Uterus (tissue), 4 donors: Measurements from ENCODE around the gene TAF15. TPM values are rescaled to one million over a fixed set of nuclear protein-coding genes. Genes with fewer than 3 reads are reported as not detected.

Source experiments
- DNase-seq, 2 donors: peaks; one replicate each; pipeline ENCODE4 v3.0.0-alpha.2; 2019 to 2020
- H3K27ac ChIP-seq, 2 donors: fragments of 200-600 bp; sonication (generic); 1 replicate in 1 of 2; 2 replicates in 1 of 2; pipeline ENCODE4 v1.5.1; 2016 to 2018
- H3K27me3 ChIP-seq, 2 donors: fragments of 200-600 bp; sonication (generic); one replicate each; pipeline ENCODE4 v1.5.1; 2018 to 2019; ENCODE audit warnings: control low read depth in 1 of 2
- H3K36me3 ChIP-seq, 2 donors: fragments of 200-600 bp; sonication (generic); one replicate each; pipeline ENCODE4 v1.5.1; 2019; ENCODE audit warnings: control low read depth in 1 of 2
- H3K4me1 ChIP-seq, 2 donors: fragments of 200-600 bp; sonication (generic); one replicate each; pipeline ENCODE4 v1.5.1; 2018 to 2019; ENCODE audit warnings: control low read depth in 1 of 2
- H3K4me3 ChIP-seq, 2 donors: fragments of 200-600 bp; sonication (generic); 1 replicate in 1 of 2; 2 replicates in 1 of 2; pipeline ENCODE4 v1.5.1; 2018 to 2019; ENCODE audit warnings: mild to moderate bottlenecking in 1 of 2
- H3K9me3 ChIP-seq, 2 donors: fragments of 200-600 bp; sonication (generic); one replicate each; pipeline ENCODE4 v1.5.1; 2019; ENCODE audit warnings: control low read depth in 1 of 2
- CTCF ChIP-seq, 4 experiments: fragments of 200-600 bp in 2 of 4; fragments of 450-650 bp in 2 of 4; sonication (generic) in 2 of 4; IDR thresholded peaks; one replicate each; pipeline ENCODE4 v1.5.1; 2016 to 2019; ENCODE audit warnings: antibody characterized with exemption in 4 of 4, mild to moderate bottlenecking in 2 of 4, moderate library complexity in 1 of 4
- POLR2A ChIP-seq, 2 donors: fragments of 450-650 bp; IDR thresholded peaks; one replicate each; pipeline ENCODE4 v1.6.1; 2016; ENCODE audit warnings: antibody characterized with exemption in 2 of 2, mild to moderate bottlenecking in 1 of 2, moderate library complexity in 1 of 2
- intact Hi-C: fragments of 100-400 bp; cut with DNase I; formaldehyde crosslinking; loops from one replicate; pipeline ENCODE4 v1.15.1; 2023; ENCODE audit warnings: low total_unique reads
- total RNA-seq, 4 donors: library from RNA; depleted of rRNA in 3 of 4; stranded (reverse); fragments of >200 nt in 3 of 4; gene quantifications; one replicate each; pipeline versions ENCODE4 v1.1.0 to v1.2.4, GENCODE V29; 2014 to 2023
- donor health status: DM: yes; HTN: yes; CAD: no.

TAF15 gene
- total RNA-seq, 4 donors from 2014 or later = 68.5 to 167 (median 113) TPM

- Histone ChIP-seq H3K4me3 (no peak overlapping the region), H3K27me3 (no peaks in the 10 kb centered on the region), H3K9me3 (no peaks in the 10 kb centered on the region), H3K27ac (no peak overlapping the region), H3K36me3 (no peaks in the 10 kb centered on the region), H3K4me1 (no peaks in the 10 kb centered on the region)
- TF ChIP-seq POLR2A (IDR thresholded peaks at IDR 0.05) (no peak), CTCF (IDR thresholded peaks at IDR 0.05) (no peak)
- intact Hi-C loops = no loop called here
- DNase-seq = no peak
Measured at GRCh38 chr17:35889818-35890773, 80.8 kb downstream of the TAF15 start.

GRCh38 chr17:35890774-35891155, 81.5 kb downstream of the TAF15 start:
- intact Hi-C loops = no loop called here
- TF ChIP-seq CTCF (IDR thresholded peaks at IDR 0.05) (no peak), POLR2A (IDR thresholded peaks at IDR 0.05) (no peak)
- DNase-seq = no peak

GRCh38 chr17:35891269-35891668, 82.0 kb downstream of the TAF15 start:
- H3K4me1 ChIP-seq = no peaks in the 10 kb centered on the region
- no peaks in the 10 kb centered on the region for H3K36me3 ChIP-seq
- H3K4me3 ChIP-seq = no peak overlapping the region
- intact Hi-C loops = no loop called here
- no peaks in the 10 kb centered on the region for H3K9me3 ChIP-seq
- DNase-seq = no peak
- no peaks in the 10 kb centered on the region for H3K27me3 ChIP-seq
- H3K27ac ChIP-seq = no peak overlapping the region
- no peak for TF ChIP-seq CTCF (IDR thresholded peaks at IDR 0.05)
- no peak for TF ChIP-seq POLR2A (IDR thresholded peaks at IDR 0.05)

More at GRCh38 chr17:35890774-35891155, 81.5 kb downstream of the TAF15 start:
- no peaks in the 10 kb centered on the region for H3K9me3 ChIP-seq
- H3K27ac ChIP-seq = no peak overlapping the region
- no peaks in the 10 kb centered on the region for H3K27me3 ChIP-seq
- H3K36me3 ChIP-seq = no peaks in the 10 kb centered on the region
- no peak overlapping the region for H3K4me3 ChIP-seq
- no peaks in the 10 kb centered on the region for H3K4me1 ChIP-seq

- TF ChIP-seq POLR2A (IDR thresholded peaks at IDR 0.05) (no peak), CTCF (IDR thresholded peaks at IDR 0.05) (no peak)
- Histone ChIP-seq H3K4me3 (no peak overlapping the region), H3K27ac (no peak overlapping the region), H3K9me3 (no peaks in the 10 kb centered on the region), H3K36me3 (no peaks in the 10 kb centered on the region), H3K4me1 (no peaks in the 10 kb centered on the region), H3K27me3 (no peaks in the 10 kb centered on the region)
- no peak for DNase-seq
- intact Hi-C loops = no loop called here
Measured at GRCh38 chr17:35892091-35893035, 83.1 kb downstream of the TAF15 start.
